Measurements from ENCODE around the gene SPAG16.

SPAG16 gene

GRCh38 chr2:213252206-213252605 lies 32.1 kb upstream of the SPAG16 start:
- H3K27ac ChIP-seq, result no peak overlapping the region
- TF ChIP-seq CTCF (conservative IDR thresholded peaks at IDR 0.05), result no peak
- no peak for TF ChIP-seq ZFX (IDR thresholded peaks at IDR 0.05)

GRCh38 chr2:213253162-213253561 lies 31.1 kb upstream of the SPAG16 start:
- no peak for TF ChIP-seq CTCF (conservative IDR thresholded peaks at IDR 0.05)
- TF ChIP-seq ZFX (IDR thresholded peaks at IDR 0.05), result no peak
- no peak overlapping the region for H3K27ac ChIP-seq

- TF ChIP-seq CTCF (conservative IDR thresholded peaks at IDR 0.05), result no peak
- TF ChIP-seq ZFX (IDR thresholded peaks at IDR 0.05), result no peak
- no peak overlapping the region for H3K27ac ChIP-seq
Measured at GRCh38 chr2:213259266-213259665, 25.0 kb upstream of the SPAG16 start.

- H3K27ac ChIP-seq, result no peak overlapping the region
- TF ChIP-seq CTCF (conservative IDR thresholded peaks at IDR 0.05) (no peak), ZFX (IDR thresholded peaks at IDR 0.05) (no peak)
Measured at GRCh38 chr2:213261237-213261636, 23.0 kb upstream of the SPAG16 start.

- TF ChIP-seq CTCF (conservative IDR thresholded peaks at IDR 0.05) (no peak), ZFX (IDR thresholded peaks at IDR 0.05) (no peak)
- H3K27ac ChIP-seq, result no peak overlapping the region
Measured at GRCh38 chr2:213261715-213262114, 22.5 kb upstream of the SPAG16 start.

GRCh38 chr2:213265679-213266078 lies 18.6 kb upstream of the SPAG16 start:
- TF ChIP-seq ZFX (IDR thresholded peaks at IDR 0.05), result no peak
- no peak for TF ChIP-seq CTCF (conservative IDR thresholded peaks at IDR 0.05)
- H3K27ac ChIP-seq, result no peak overlapping the region

GRCh38 chr2:213266421-213266820 lies 17.8 kb upstream of the SPAG16 start:
- TF ChIP-seq ZFX (IDR thresholded peaks at IDR 0.05) (no peak), CTCF (conservative IDR thresholded peaks at IDR 0.05) (no peak)
- H3K27ac ChIP-seq, result no peak overlapping the region
